OCI-LY7 (cell line): Measurements from ENCODE around the gene SLC2A6. TPM values are rescaled to one million over a fixed set of nuclear protein-coding genes. Genes with fewer than 3 reads are reported as not detected.

Source experiments
- BruUV-seq: library from RNA; stranded (reverse); fragments of 400-500 nt; replicated peaks from 2 replicates; lab custom pipeline; 2021; lab: Mats Ljungman, UMichigan
- CTCF ChIA-PET: fragments of 300-600 bp; sonication (Branson Sonifier 250); formaldehyde crosslinking; loops from one replicate; lab custom pipeline; 2022; ENCODE audit warnings: antibody characterized with exemption; ENCODE audit not compliant: unreplicated experiment; lab: Charles Lee
- POLR2A ChIA-PET: fragments of 300-600 bp; sonication (Branson Sonifier 250); formaldehyde crosslinking; loops from one replicate; lab custom pipeline; 2022; ENCODE audit warnings: antibody characterized with exemption; lab: Charles Lee
- DNase-seq: peaks from one replicate; pipeline ENCODE4 v3.0.0-alpha.2; 2015; ENCODE audit warnings: low spot score
- H2AFZ ChIP-seq: fragments of 200-600 bp; sonication (generic), shearing (Covaris generic); 2 replicates; pipeline ENCODE4 v1.6.1; 2014; ENCODE audit warnings: mild to moderate bottlenecking, antibody characterized with exemption, low read length, moderate library complexity
- H3K27ac ChIP-seq: fragments of 200-600 bp; sonication (generic); 2 replicates; pipeline ENCODE4 v1.5.1; 2014; ENCODE audit warnings: mixed run types, low read depth, mild to moderate bottlenecking, moderate library complexity, low read length, inconsistent platforms; ENCODE audit not compliant: poor library complexity, severe bottlenecking
- H3K36me3 ChIP-seq: fragments of 200-600 bp; sonication (generic); 2 replicates; pipeline ENCODE4 v1.6.1; 2014; ENCODE audit warnings: mild to moderate bottlenecking, antibody characterized with exemption, low read length, moderate library complexity, mixed read lengths; ENCODE audit not compliant: insufficient read depth
- H3K4me1 ChIP-seq: fragments of 200-600 bp; sonication (generic); 2 replicates; pipeline ENCODE4 v1.5.1; 2014; ENCODE audit warnings: mild to moderate bottlenecking, low read length; ENCODE audit not compliant: insufficient read depth, poor library complexity, severe bottlenecking
- H3K4me2 ChIP-seq: fragments of 200-600 bp; sonication (generic); 2 replicates; pipeline ENCODE4 v1.6.1; 2014; ENCODE audit warnings: mild to moderate bottlenecking, low read length
- H3K4me3 ChIP-seq: fragments of 200-600 bp; sonication (generic); 2 replicates; pipeline ENCODE4 v1.5.1; 2014; ENCODE audit warnings: mild to moderate bottlenecking, low read depth, low read length; ENCODE audit not compliant: poor library complexity, severe bottlenecking
- H3K79me2 ChIP-seq: fragments of 200-600 bp; sonication (generic); 2 replicates; pipeline ENCODE4 v1.6.1; 2016; ENCODE audit warnings: low read depth, mild to moderate bottlenecking, low read length, moderate library complexity, mixed read lengths; ENCODE audit not compliant: insufficient read depth
- H3K9me2 ChIP-seq: fragments of 200-600 bp; sonication (generic); 2 replicates; pipeline ENCODE4 v1.6.1; 2016; ENCODE audit warnings: mild to moderate bottlenecking, low read length, mixed read lengths; ENCODE audit not compliant: insufficient read depth
- H3K9me3 ChIP-seq: fragments of 200-600 bp; sonication (generic); 2 replicates; pipeline ENCODE4 v1.6.1; 2014; ENCODE audit warnings: mild to moderate bottlenecking, mixed run types, low read length, mixed read lengths
- H4K20me1 ChIP-seq: fragments of 200-600 bp; sonication (generic); 2 replicates; pipeline ENCODE4 v1.6.1; 2014; ENCODE audit warnings: mild to moderate bottlenecking, antibody characterized with exemption, low read length, moderate library complexity, mixed read lengths; ENCODE audit not compliant: insufficient read depth
- CTCF ChIP-seq: fragments of 200-600 bp; sonication (generic); conservative IDR thresholded peaks from 2 replicates; pipeline ENCODE4 v1.5.1; 2014; ENCODE audit warnings: mild to moderate bottlenecking, antibody characterized with exemption, low read length, moderate library complexity, mixed read lengths
- EZH2phosphoT487 ChIP-seq: fragments of 200-600 bp; sonication (generic); IDR thresholded peaks from 2 replicates; pipeline ENCODE4 v1.6.1; 2018; ENCODE audit warnings: low read depth, borderline replicate concordance, mild to moderate bottlenecking, mixed run types, antibody characterized with exemption, low read length, moderate library complexity, mixed read lengths
- intact Hi-C: fragments of 100-400 bp; cut with micrococcal nuclease; formaldehyde crosslinking; loops from one replicate; pipeline ENCODE4 v1.10.0; 2022; ENCODE audit not compliant: unreplicated experiment
- total RNA-seq, 2 experiments: library from RNA; depleted of rRNA in 1 of 2; stranded (reverse); fragments of >200 nt in 1 of 2; shearing (Covaris generic) in 1 of 2; gene quantifications; 2 replicates each; pipeline ENCODE4 v1.2.3, GENCODE V29; 2014 to 2022

SLC2A6 gene
- total RNA-seq, 2 experiments from 2014 or later, result 51.0 to 52.9 TPM

GRCh38 chr9:133467101-133467500, 11.8 kb downstream of the SLC2A6 start:
- H3K27ac ChIP-seq, result no peak overlapping the region
- no peak overlapping the region for H3K4me3 ChIP-seq
- no peak overlapping the region for H3K4me2 ChIP-seq
- H4K20me1 ChIP-seq, result no peaks in the 10 kb centered on the region
- ChIA-PET CTCF (no interaction called here), POLR2A (no interaction called here)
- peaks cover 13% of the 10 kb centered on the region for H3K4me1 ChIP-seq
- no peaks in the 10 kb centered on the region for H3K9me3 ChIP-seq
- no peak for DNase-seq
- no peaks in the 10 kb centered on the region for H3K79me2 ChIP-seq
- TF ChIP-seq CTCF, result 0 out of 2 replicates have a peak, but pooled peaks have one; percentile 25
- no peak for TF ChIP-seq EZH2phosphoT487
- intact Hi-C loops, result no loop called here
- no TSS peak for BruUV-seq
- H2AFZ ChIP-seq, result no peak overlapping the region
- no peaks in the 10 kb centered on the region for H3K9me2 ChIP-seq
- peaks cover 10% of the 10 kb centered on the region for H3K36me3 ChIP-seq

- Histone ChIP-seq H3K9me3 (no peaks in the 10 kb centered on the region), H4K20me1 (no peaks in the 10 kb centered on the region), H2AFZ (no peak overlapping the region), H3K4me2 (no peak overlapping the region), H3K79me2 (no peaks in the 10 kb centered on the region), H3K4me3 (no peak overlapping the region), H3K4me1 (peaks cover 24% of the 10 kb centered on the region), H3K9me2 (no peaks in the 10 kb centered on the region), H3K27ac (no peak overlapping the region), H3K36me3 (no peaks in the 10 kb centered on the region; the same call in 1 of the 2 replicates)
- ChIA-PET POLR2A (no interaction called here), CTCF (no interaction called here)
- intact Hi-C loops, result no loop called here
- no TSS peak for BruUV-seq
- no peak for DNase-seq
- TF ChIP-seq CTCF (no peak), EZH2phosphoT487 (no peak)
Observed at GRCh38 chr9:133465984-133466383, 12.9 kb downstream of the SLC2A6 start.

GRCh38 chr9:133464638-133465037, 14.3 kb downstream of the SLC2A6 start:
- H3K4me1 ChIP-seq, result peaks cover 30% of the 10 kb centered on the region
- H3K79me2 ChIP-seq, result no peaks in the 10 kb centered on the region
- no peak overlapping the region for H3K4me3 ChIP-seq
- ChIA-PET POLR2A (no interaction called here), CTCF (no interaction called here)
- intact Hi-C loops, result loop anchor here (5.0 kb wide), 1 partner anchor 107 kb away; the partner anchor contains the start of genes SURF1 and SURF2
- no peak overlapping the region for H2AFZ ChIP-seq
- no peaks in the 10 kb centered on the region for H3K9me2 ChIP-seq
- no peaks in the 10 kb centered on the region for H3K9me3 ChIP-seq
- H3K4me2 ChIP-seq, result no peak overlapping the region
- no peak for DNase-seq
- H3K27ac ChIP-seq, result no peak overlapping the region
- TF ChIP-seq EZH2phosphoT487 (no peak), CTCF (no peak)
- no peaks in the 10 kb centered on the region for H4K20me1 ChIP-seq
- no TSS peak for BruUV-seq
- no peaks in the 10 kb centered on the region for H3K36me3 ChIP-seq
